Umbilical cord (tissue), 1 donor: ENCODE results near the gene CCDC87. TPM values are rescaled to one million over a fixed set of nuclear protein-coding genes. Genes with fewer than 3 reads are reported as not detected.

Source experiments
- total RNA-seq: library from RNA; depleted of rRNA; stranded (reverse); fragments of >200 nt; gene quantifications from one replicate; pipeline ENCODE4 v1.2.3, GENCODE V29; 2014; ENCODE audit warnings: low replicate concordance; ENCODE audit not compliant: insufficient read depth

Gene CCDC87
- total RNA-seq, 1 donor from 2014 or later = 0.24 TPM

Other genes starting within 250 kb of the CCDC87 start
- 21.9 TPM for gene BRMS1, start 248.0 kb downstream of the CCDC87 start, total RNA-seq
- gene B4GAT1, start 245.4 kb downstream of the CCDC87 start, total RNA-seq = 41.9 TPM
- 1.4 TPM for gene SLC29A2, start 221.3 kb downstream of the CCDC87 start, total RNA-seq
- 2.4 TPM for gene NPAS4, start 172.0 kb downstream of the CCDC87 start, total RNA-seq
- 58.0 TPM for gene MRPL11, start 154.2 kb downstream of the CCDC87 start, total RNA-seq
- gene PELI3, start 126.2 kb downstream of the CCDC87 start, total RNA-seq = 12.5 TPM
- gene DPP3, start 112.6 kb downstream of the CCDC87 start, total RNA-seq = 24.6 TPM
- 18.1 TPM for gene BBS1, start 82.4 kb downstream of the CCDC87 start, total RNA-seq
- 5.8 TPM for gene ZDHHC24, start 47.0 kb downstream of the CCDC87 start, total RNA-seq
- gene ACTN3, start 46.2 kb downstream of the CCDC87 start, total RNA-seq = not detected
- gene CTSF, start 24.5 kb downstream of the CCDC87 start, total RNA-seq = 43.1 TPM
- 18.8 TPM for gene CCS, start 122 bp upstream of the CCDC87 start, total RNA-seq
- gene RBM14, start 23.6 kb upstream of the CCDC87 start, total RNA-seq = 90.5 TPM
- 64.3 TPM for gene RBM4, start 45.6 kb upstream of the CCDC87 start, total RNA-seq
- gene RBM4B, start 84.8 kb upstream of the CCDC87 start, total RNA-seq = 44.1 TPM
- gene SPTBN2, start 136.2 kb upstream of the CCDC87 start, total RNA-seq = 46.5 TPM